GM23338 (cell line): ENCODE measurements around the gene RAVER1. TPM values are rescaled to one million over a fixed set of nuclear protein-coding genes. Genes with fewer than 3 reads are reported as not detected.

Experiments
- ATAC-seq: fragments of 200-7000 bp; cut with Tn5 transposase; 3 replicates; pipeline ENCODE4 v1.9.1; 2020
- DNase-seq: peaks from one replicate; pipeline ENCODE4 v3.0.0-alpha.2; 2015; ENCODE audit warnings: low spot score
- H2AFZ ChIP-seq: fragments of 200-600 bp; sonication (generic); 2 replicates; pipeline ENCODE4 v1.8.0; 2016; ENCODE audit warnings: antibody characterized with exemption, mild to moderate bottlenecking, moderate library complexity
- H3F3A ChIP-seq: fragments of 200-600 bp; sonication (generic); replicated peaks from 2 replicates; pipeline ENCODE4 v1.8.0; 2017; ENCODE audit warnings: antibody characterized with exemption, mixed run types, low read depth
- H3K27ac ChIP-seq: fragments of 200-600 bp; sonication (generic); 2 replicates; pipeline ENCODE4 v1.6.1; 2016; ENCODE audit warnings: low read depth
- H3K27me3 ChIP-seq: fragments of 200-600 bp; sonication (generic); 2 replicates; pipeline ENCODE4 v1.8.0; 2016; ENCODE audit warnings: mild to moderate bottlenecking, mixed run types, moderate library complexity; ENCODE audit not compliant: insufficient read depth
- H3K36me3 ChIP-seq: fragments of 200-600 bp; sonication (generic); 2 replicates; pipeline ENCODE4 v1.8.0; 2016; ENCODE audit warnings: mild to moderate bottlenecking; ENCODE audit not compliant: insufficient read depth
- H3K4me1 ChIP-seq: fragments of 200-600 bp; sonication (generic); 2 replicates; pipeline ENCODE4 v1.8.0; 2016; ENCODE audit warnings: mild to moderate bottlenecking, moderate library complexity; ENCODE audit not compliant: insufficient read depth
- H3K4me2 ChIP-seq: fragments of 200-600 bp; sonication (generic); 2 replicates; pipeline ENCODE4 v1.7.1; 2017; ENCODE audit warnings: mixed run types
- H3K4me3 ChIP-seq: fragments of 200-600 bp; sonication (generic); 2 replicates; pipeline ENCODE4 v1.6.1; 2016; ENCODE audit warnings: mixed run types
- H3K79me2 ChIP-seq: fragments of 200-600 bp; sonication (generic); replicated peaks from 2 replicates; pipeline ENCODE4 v1.8.0; 2017; ENCODE audit warnings: mild to moderate bottlenecking; ENCODE audit not compliant: insufficient read depth
- H3K9me2 ChIP-seq: fragments of 200-600 bp; sonication (generic); 2 replicates; pipeline ENCODE4 v1.8.0; 2017; ENCODE audit not compliant: insufficient read depth
- H4K20me1 ChIP-seq: fragments of 200-600 bp; sonication (generic); replicated peaks from 2 replicates; pipeline ENCODE4 v1.8.0; 2017; ENCODE audit warnings: mild to moderate bottlenecking; ENCODE audit not compliant: insufficient read depth
- H3K27ac Mint-ChIP-seq: 2 replicates; pipeline ENCODE4 v1.8.0; 2020; ENCODE audit warnings: inconsistent platforms, mild to moderate bottlenecking, moderate library complexity, mixed read lengths
- H3K27me3 Mint-ChIP-seq: 3 replicates; pipeline ENCODE4 v1.8.0; 2022; ENCODE audit warnings: low read depth, mild to moderate bottlenecking, moderate library complexity, mixed read lengths, inconsistent platforms; ENCODE audit not compliant: insufficient read depth, poor library complexity
- H3K36me3 Mint-ChIP-seq: 3 replicates; pipeline ENCODE4 v1.8.0; 2021; ENCODE audit warnings: low read depth, mild to moderate bottlenecking, inconsistent platforms, moderate library complexity, mixed read lengths
- H3K4me1 Mint-ChIP-seq: 3 replicates; pipeline ENCODE4 v1.8.0; 2020; ENCODE audit warnings: mild to moderate bottlenecking, inconsistent platforms, mixed read lengths
- H3K4me3 Mint-ChIP-seq: 3 replicates; pipeline ENCODE4 v1.8.0; 2021; ENCODE audit warnings: moderate library complexity, mild to moderate bottlenecking, inconsistent platforms, mixed read lengths
- H3K9me3 Mint-ChIP-seq: 3 replicates; pipeline ENCODE4 v1.8.0; 2020; ENCODE audit warnings: moderate library complexity, mild to moderate bottlenecking, inconsistent platforms, mixed read lengths
- CREB1 ChIP-seq: fragments of 250-450 bp; sonication (Bioruptor Pico); IDR thresholded peaks from 2 replicates; pipeline ENCODE4 v1.5.0; 2020; ENCODE audit warnings: low read depth, mild to moderate bottlenecking, moderate library complexity
- CTCF ChIP-seq, 2 experiments: fragments of 200-600 bp in 1 of 2; sonication (generic) in 1 of 2; conservative IDR thresholded peaks; 2 replicates each; pipeline versions ENCODE4 v1.5.1 to v1.6.1; 2016 to 2017; ENCODE audit warnings: antibody characterized with exemption in 2 of 2, low read depth in 2 of 2, mild to moderate bottlenecking in 2 of 2, moderate library complexity in 1 of 2
- EZH2phosphoT487 ChIP-seq: fragments of 200-600 bp; sonication (generic); IDR thresholded peaks from one replicate; pipeline ENCODE4 v1.8.1; 2018; ENCODE audit warnings: antibody characterized with exemption; ENCODE audit not compliant: unreplicated experiment
- STAT1 ChIP-seq: IDR thresholded peaks from one replicate; pipeline ENCODE4 v1.6.1; 2016; ENCODE audit warnings: antibody characterized with exemption; ENCODE audit not compliant: unreplicated experiment
- ZNF462 ChIP-seq: fragments of 250-450 bp; sonication (Bioruptor Pico); IDR thresholded peaks from 2 replicates; pipeline ENCODE4 v1.5.0; 2020; ENCODE audit warnings: mild to moderate bottlenecking, moderate library complexity
- polyA plus RNA-seq: library from polyadenylated mRNA; unstranded; fragments of >200 nt; fragmentation: Nextera tagmentation; extraction: Ambion mirVana; gene quantifications from 2 replicates; pipeline ENCODE4 v1.2.1, GENCODE V29; 2016
- total RNA-seq: library from RNA; depleted of rRNA; stranded (reverse); fragments of >200 nt; shearing (Covaris generic); gene quantifications from 2 replicates; pipeline ENCODE4 v1.2.3, GENCODE V29; 2014

Gene RAVER1
- total and polyA plus RNA-seq, 2 experiments from 2014 or later: 25.5 to 88.3 TPM

GRCh38 chr19:10321417-10321797 lies 11.9 kb downstream of the RAVER1 start (continued):
- TF ChIP-seq ZNF462 (CRISPR knock-in tag) (no peak), EZH2phosphoT487 (no peak)

- Histone ChIP-seq H3K4me3 (no peak overlapping the region), H3F3A (peaks cover 12% of the 10 kb centered on the region), H3K27me3 (no peaks in the 10 kb centered on the region), H3K27ac (no peak overlapping the region), H3K36me3 (peaks cover 15% of the 10 kb centered on the region; the same call in 1 of the 2 replicates), H3K4me2 (no peak overlapping the region), H4K20me1 (peaks cover 7% of the 10 kb centered on the region), H3K4me1 (peaks cover 6% of the 10 kb centered on the region; the same call in 1 of the 2 replicates), H3K79me2 (no peaks in the 10 kb centered on the region), H2AFZ (no peak overlapping the region), H3K9me2 (no peaks in the 10 kb centered on the region)
- peaks cover 7% of the 10 kb centered on the region; the same call in 2 of the 3 replicates for H3K4me1 Mint-ChIP-seq
- peaks cover 54% of the 10 kb centered on the region for H3K36me3 Mint-ChIP-seq
- no peak for ATAC-seq
- H3K4me3 Mint-ChIP-seq: no peak overlapping the region
- H3K27me3 Mint-ChIP-seq: peaks cover 2% of the 10 kb centered on the region
- DNase-seq: no peak
- H3K27ac Mint-ChIP-seq: no peak overlapping the region
- H3K9me3 Mint-ChIP-seq: no peaks in the 10 kb centered on the region
- TF ChIP-seq STAT1: no peak
- no peak; a peak in 1 of 4 replicates for TF ChIP-seq CTCF (conservative IDR thresholded peaks at IDR 0.05; ENCODE audit: low read depth in 2 of 2)
- no peak for TF ChIP-seq CREB1
- TF ChIP-seq ZNF462 (CRISPR knock-in tag): no peak
These were observed 12.5 kb downstream of the RAVER1 start for GRCh38 chr19:10320602-10321416.
